Osteoblast (primary cell): Measurements from ENCODE around the gene TAPT1. TPM values are rescaled to one million over a fixed set of nuclear protein-coding genes. Genes with fewer than 3 reads are reported as not detected.

ENCODE experiments used
- DNase-seq: peaks from one replicate; pipeline ENCODE4 v3.0.0; 2011; ENCODE audit warnings: low spot score, mixed read lengths; ENCODE audit not compliant: insufficient read length; ENCODE audit errors: missing footprints
- H2AFZ ChIP-seq: 2 replicates; pipeline ENCODE4 v1.6.0; 2011; ENCODE audit warnings: mild to moderate bottlenecking, low read length
- H3K27ac ChIP-seq: 2 replicates; pipeline ENCODE4 v1.5.1; 2011; ENCODE audit warnings: mild to moderate bottlenecking, low read depth, low read length, moderate library complexity
- H3K27me3 ChIP-seq: 2 replicates; pipeline ENCODE4 v1.6.0; 2012; ENCODE audit warnings: mild to moderate bottlenecking, control low read depth, inconsistent platforms, low read length, moderate library complexity; ENCODE audit not compliant: insufficient read depth
- H3K36me3 ChIP-seq: 2 replicates; pipeline ENCODE4 v1.5.1; 2011; ENCODE audit warnings: mild to moderate bottlenecking, low read length, control low read depth, moderate library complexity; ENCODE audit not compliant: insufficient read depth
- H3K4me1 ChIP-seq: 2 replicates; pipeline ENCODE4 v1.5.1; 2011; ENCODE audit warnings: mild to moderate bottlenecking, low read length, control low read depth, moderate library complexity; ENCODE audit not compliant: insufficient read depth
- H3K4me2 ChIP-seq: 2 replicates; pipeline ENCODE4 v1.6.0; 2011; ENCODE audit warnings: mild to moderate bottlenecking, low read length; ENCODE audit not compliant: insufficient read depth
- H3K4me3 ChIP-seq: fragments of 200-600 bp; sonication (generic); 3 replicates; pipeline ENCODE4 v1.5.1; 2012; ENCODE audit warnings: mild to moderate bottlenecking, low read length, inconsistent platforms; ENCODE audit not compliant: insufficient read depth
- H3K79me2 ChIP-seq: 2 replicates; pipeline ENCODE4 v1.6.0; 2012; ENCODE audit warnings: mild to moderate bottlenecking, low read length, control low read depth, inconsistent platforms; ENCODE audit not compliant: insufficient read depth
- H3K9me3 ChIP-seq: 2 replicates; pipeline ENCODE4 v1.5.1; 2011; ENCODE audit warnings: low read depth, low read length, control low read depth
- H4K20me1 ChIP-seq: 2 replicates; pipeline ENCODE4 v1.6.0; 2012; ENCODE audit warnings: mild to moderate bottlenecking, low read length, control low read depth; ENCODE audit not compliant: insufficient read depth
- CTCF ChIP-seq: IDR thresholded peaks from 2 replicates; pipeline ENCODE4 v1.5.1; 2011; ENCODE audit warnings: mild to moderate bottlenecking, low read depth, low read length, moderate library complexity; ENCODE audit errors: extremely low read depth
- total RNA-seq: library from RNA; depleted of rRNA; stranded (reverse); fragments of >200 nt; gene quantifications from 2 replicates; pipeline ENCODE4 v1.2.3, GENCODE V29; 2012

Gene TAPT1
- total RNA-seq, 1 donor: 19.5 TPM

GRCh38 chr4:16255730-16256129 lies 29.5 kb upstream of the TAPT1 start:
- Histone ChIP-seq H4K20me1 (no peaks in the 10 kb centered on the region), H2AFZ (no peak overlapping the region), H3K9me3 (no peaks in the 10 kb centered on the region), H3K4me2 (no peak overlapping the region), H3K36me3 (no peaks in the 10 kb centered on the region), H3K27me3 (no peaks in the 10 kb centered on the region), H3K79me2 (no peaks in the 10 kb centered on the region), H3K4me1 (peaks cover 19% of the 10 kb centered on the region), H3K27ac (no peak overlapping the region), H3K4me3 (no peak overlapping the region)
- no peak for DNase-seq
- TF ChIP-seq CTCF: no peak

GRCh38 chr4:16253127-16253960 lies 27.1 kb upstream of the TAPT1 start:
- Histone ChIP-seq H3K9me3 (no peaks in the 10 kb centered on the region), H3K36me3 (no peaks in the 10 kb centered on the region), H3K27ac (peak overlapping the region; percentile 24), H3K4me2 (no peak overlapping the region), H4K20me1 (no peaks in the 10 kb centered on the region), H3K79me2 (no peaks in the 10 kb centered on the region), H2AFZ (no peak overlapping the region), H3K27me3 (no peaks in the 10 kb centered on the region), H3K4me3 (no peak overlapping the region), H3K4me1 (peaks cover 27% of the 10 kb centered on the region)
- no peak for TF ChIP-seq CTCF
- peak; percentile 88 for DNase-seq

- peaks cover 27% of the 10 kb centered on the region for H3K4me1 ChIP-seq
- no peak overlapping the region for H3K4me2 ChIP-seq
These were observed 24.5 kb upstream of the TAPT1 start for GRCh38 chr4:16250661-16251365.

More at GRCh38 chr4:16250661-16251365, 24.5 kb upstream of the TAPT1 start:
- Histone ChIP-seq H3K36me3 (no peaks in the 10 kb centered on the region), H3K79me2 (no peaks in the 10 kb centered on the region), H4K20me1 (no peaks in the 10 kb centered on the region), H3K27me3 (no peaks in the 10 kb centered on the region), H3K4me3 (no peak overlapping the region), H2AFZ (no peak overlapping the region), H3K9me3 (no peaks in the 10 kb centered on the region), H3K27ac (no peak overlapping the region)
- TF ChIP-seq CTCF: no peak
- DNase-seq: no peak
